ENCODE measurements around the gene FUS.
"Not testable (repeated sequence)": the region's sequence is repeated elsewhere in the genome, so short reads cannot be mapped to it uniquely, and the experiment has no call there.

FUS gene

GRCh38 chr16:31144418-31144817, 35.5 kb upstream of the FUS start:
- not testable (repeated sequence) for DNase-seq

- no peak for DNase-seq
Measured at GRCh38 chr16:31145398-31145990, 34.4 kb upstream of the FUS start.

- no peak for DNase-seq
Measured at GRCh38 chr16:31147574-31147973, 32.4 kb upstream of the FUS start.

GRCh38 chr16:31148281-31148728, 31.6 kb upstream of the FUS start:
- DNase-seq = no peak

GRCh38 chr16:31148896-31149295, 31.0 kb upstream of the FUS start:
- no peak for DNase-seq

- DNase-seq = no peak
Measured at GRCh38 chr16:31149332-31149731, 30.6 kb upstream of the FUS start.

GRCh38 chr16:31149894-31150890, 29.7 kb upstream of the FUS start, which contains the start of gene PRSS36:
Gene PRSS36, minus strand, starts transcription at chr16:31150066. Its CDS starts 31 bp downstream, at chr16:31150035.
- DNase-seq = no peak

GRCh38 chr16:31150976-31151375, 29.0 kb upstream of the FUS start:
- not testable (repeated sequence) for DNase-seq

GRCh38 chr16:31157136-31157535, 22.8 kb upstream of the FUS start:
- DNase-seq = no peak

GRCh38 chr16:31167315-31167714, 12.6 kb upstream of the FUS start:
- no peak for DNase-seq

GRCh38 chr16:31168848-31169247, 11.1 kb upstream of the FUS start:
- no peak for DNase-seq

GRCh38 chr16:31170048-31170447, 9.9 kb upstream of the FUS start:
- not testable (repeated sequence) for DNase-seq

- DNase-seq = no peak
Measured at GRCh38 chr16:31177136-31177535, 2.8 kb upstream of the FUS start.

- no peak for DNase-seq
Measured at GRCh38 chr16:31179219-31179746, 656 bp upstream of the FUS start.

- DNase-seq = no peak
Measured at GRCh38 chr16:31181102-31181830, 1.3 kb downstream of the FUS start.

GRCh38 chr16:31182391-31182790, 2.5 kb downstream of the FUS start:
- DNase-seq = no peak

GRCh38 chr16:31183432-31184428, 3.8 kb downstream of the FUS start:
- no peak for DNase-seq

GRCh38 chr16:31184888-31185287, 4.9 kb downstream of the FUS start:
- DNase-seq = no peak

GRCh38 chr16:31185339-31185738, 5.4 kb downstream of the FUS start:
- DNase-seq = no peak

GRCh38 chr16:31186176-31186575, 6.2 kb downstream of the FUS start:
- DNase-seq = no peak

- no peak for DNase-seq
Measured at GRCh38 chr16:31186930-31187807, 7.2 kb downstream of the FUS start.

All from T1000 (cell line).